Forelimb muscle (tissue), 1 donor: Measurements from ENCODE around the gene SPATA2. TPM values are rescaled to one million over a fixed set of nuclear protein-coding genes. Genes with fewer than 3 reads are reported as not detected.
"Not testable (repeated sequence)": the region's sequence is repeated elsewhere in the genome, so short reads cannot be mapped to it uniquely, and the experiment has no call there.

ENCODE experiments used
- DNase-seq: peaks from one replicate; pipeline ENCODE4 v3.0.0-alpha.2; 2013; ENCODE audit warnings: low read depth
- polyA plus RNA-seq: library from polyadenylated mRNA; unstranded; fragments of 120-200 nt; gene quantifications from one replicate; pipeline ENCODE4 v1.2.1, GENCODE V29; 2013; ENCODE audit not compliant: insufficient read length

The SPATA2 gene, protein sequence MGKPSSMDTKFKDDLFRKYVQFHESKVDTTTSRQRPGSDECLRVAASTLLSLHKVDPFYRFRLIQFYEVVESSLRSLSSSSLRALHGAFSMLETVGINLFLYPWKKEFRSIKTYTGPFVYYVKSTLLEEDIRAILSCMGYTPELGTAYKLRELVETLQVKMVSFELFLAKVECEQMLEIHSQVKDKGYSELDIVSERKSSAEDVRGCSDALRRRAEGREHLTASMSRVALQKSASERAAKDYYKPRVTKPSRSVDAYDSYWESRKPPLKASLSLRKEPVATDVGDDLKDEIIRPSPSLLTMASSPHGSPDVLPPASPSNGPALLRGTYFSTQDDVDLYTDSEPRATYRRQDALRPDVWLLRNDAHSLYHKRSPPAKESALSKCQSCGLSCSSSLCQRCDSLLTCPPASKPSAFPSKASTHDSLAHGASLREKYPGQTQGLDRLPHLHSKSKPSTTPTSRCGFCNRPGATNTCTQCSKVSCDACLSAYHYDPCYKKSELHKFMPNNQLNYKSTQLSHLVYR
- polyA plus RNA-seq = 5.7 TPM

DNA sequence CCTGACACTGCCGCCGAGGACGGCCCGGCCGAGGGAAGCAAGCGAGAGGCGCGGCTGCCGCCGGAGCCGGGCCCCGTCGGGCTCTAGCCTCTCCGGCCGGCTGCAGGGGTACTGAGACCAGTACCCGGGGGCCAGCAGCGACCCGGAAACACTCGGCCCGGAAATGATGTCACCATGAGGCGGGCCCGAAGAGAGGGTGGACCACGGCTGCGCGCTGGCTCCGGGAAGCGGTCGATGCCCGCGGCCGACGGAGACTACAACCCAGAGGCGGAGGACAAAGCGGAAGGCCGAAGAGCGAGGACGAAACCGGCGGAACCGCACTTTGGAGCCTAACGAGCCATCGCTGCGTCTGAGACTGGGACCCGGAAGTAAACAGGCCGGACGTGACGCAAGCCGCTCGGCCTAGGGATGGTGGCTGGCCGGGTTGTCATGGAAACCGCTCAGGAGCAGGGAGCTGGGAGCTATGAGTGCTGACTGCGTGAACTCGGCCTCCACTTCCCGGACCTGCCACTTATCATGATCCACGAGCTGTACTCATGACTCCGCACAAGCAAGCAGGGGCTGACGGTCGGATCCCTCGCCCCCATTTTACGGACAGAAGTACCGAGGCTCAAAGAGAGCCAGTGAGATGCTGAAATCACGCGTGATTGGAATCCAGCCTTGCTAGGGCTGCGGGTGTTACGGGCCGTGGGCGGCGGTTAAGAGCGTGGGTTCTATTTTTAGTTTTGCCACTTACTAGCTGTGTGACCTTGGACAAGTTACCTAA is at the start of gene SPATA2:
Gene SPATA2, minus strand, starts transcription at position 150 of the 766 bp plus-strand sequence. CDS start 7,039 bp downstream, outside the sequence.
- DNase-seq = peak; percentile 78

DNA sequence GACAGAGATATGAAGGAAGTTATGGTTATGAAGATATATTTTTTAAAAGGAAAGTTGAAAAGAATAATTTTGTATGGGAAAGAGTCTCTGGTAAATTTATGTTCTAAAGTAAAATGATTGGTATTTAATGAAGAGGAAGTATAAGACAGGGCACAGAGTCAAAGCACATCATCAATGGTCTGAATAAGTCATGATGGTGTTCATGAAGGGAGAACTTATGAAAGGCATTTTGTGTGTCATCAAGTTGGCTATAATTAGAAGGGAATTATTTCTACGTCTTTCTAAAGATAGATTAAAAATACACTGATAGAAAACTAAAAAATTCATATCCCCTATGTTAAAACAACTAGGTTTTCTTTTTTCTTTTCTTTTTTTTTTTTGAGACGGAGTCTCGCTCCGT is 46.1 kb upstream of the SPATA2 start:
- DNase-seq = no peak

DNA sequence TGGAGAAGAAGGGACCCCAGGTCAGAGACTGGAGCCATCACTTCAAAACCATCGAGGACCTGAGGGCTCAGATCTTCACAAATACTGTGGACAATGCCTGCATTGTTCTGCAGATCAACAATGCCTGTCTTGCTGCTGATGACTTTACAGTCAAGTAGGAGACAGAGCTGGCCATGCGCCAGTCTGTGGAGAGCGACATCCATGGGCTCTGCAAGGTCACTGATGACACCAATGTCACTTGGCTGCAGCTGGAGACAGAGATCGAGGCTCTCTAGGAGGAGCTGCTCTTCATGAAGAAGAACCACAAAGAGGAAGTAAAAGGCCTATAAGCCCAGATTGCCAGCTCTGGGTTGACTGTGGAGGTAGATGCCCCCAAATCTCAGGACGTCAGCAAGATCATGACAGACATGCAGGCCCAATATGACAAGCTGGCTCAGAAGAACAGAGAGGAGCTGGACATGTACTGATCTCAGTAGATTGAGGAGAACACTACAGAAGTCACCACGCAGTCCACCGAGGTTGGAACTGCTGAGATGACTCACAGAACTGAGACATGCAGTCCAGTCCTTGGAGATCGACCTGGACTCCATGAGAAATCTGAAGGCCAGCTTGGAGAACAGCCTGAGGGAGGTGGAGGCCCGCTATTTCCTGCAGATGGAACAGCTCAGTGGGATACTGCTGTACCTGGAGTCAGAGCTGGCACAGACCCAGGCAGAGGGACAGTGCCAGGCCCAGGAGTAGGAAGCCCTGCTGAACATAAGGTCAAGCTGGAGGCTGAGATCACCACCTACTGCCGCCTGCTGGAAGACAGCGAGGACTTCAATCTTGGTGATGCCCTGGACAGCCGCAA is 42.0 kb upstream of the SPATA2 start:
- DNase-seq = not testable (repeated sequence)

DNA sequence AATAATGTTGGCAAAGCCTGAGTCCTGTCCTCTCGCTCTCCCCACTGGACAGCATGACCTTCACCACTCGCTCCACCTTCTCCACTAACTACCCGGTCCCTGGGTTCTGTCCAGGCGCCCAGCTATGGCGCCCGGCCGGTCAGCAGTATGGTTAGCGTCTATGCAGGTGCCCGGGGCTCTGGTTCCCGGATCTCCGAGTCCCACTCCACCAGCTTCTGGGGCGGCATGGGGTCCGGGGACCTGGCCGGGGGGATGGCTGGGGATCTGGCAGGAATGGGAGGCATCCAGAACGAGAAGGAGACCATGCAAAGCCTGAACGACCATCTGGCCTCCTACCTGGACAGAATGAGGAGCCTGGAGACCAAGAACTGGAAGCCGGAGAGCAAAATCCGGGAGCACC is 41.4 kb upstream of the SPATA2 start:
- DNase-seq = no peak

DNA sequence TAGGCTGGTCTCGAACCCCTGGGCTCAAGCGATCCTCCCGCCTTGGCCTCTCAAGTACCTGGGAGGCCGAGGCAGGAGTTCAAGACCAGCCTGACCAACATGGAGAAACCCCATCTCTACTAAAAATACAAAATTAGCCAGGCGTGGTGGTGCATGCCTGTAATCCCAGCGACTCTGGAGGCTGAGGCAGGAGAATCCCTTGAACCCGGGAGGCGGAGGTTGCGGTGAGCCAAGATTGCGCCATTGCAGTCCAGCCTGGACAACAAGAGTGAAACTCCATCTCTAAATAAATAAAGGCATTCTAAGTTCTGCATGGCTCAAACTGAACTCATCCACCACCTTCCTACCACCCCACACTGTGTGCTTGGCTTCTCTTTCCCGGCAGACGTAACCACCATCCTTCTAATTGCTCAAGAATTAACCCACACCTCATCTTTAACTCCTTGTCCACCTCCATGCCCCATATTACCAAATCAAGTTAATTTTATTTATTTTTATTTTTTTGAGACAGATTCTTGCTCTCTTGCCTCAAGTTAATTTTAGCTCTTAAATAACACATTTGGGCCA is 40.6 kb upstream of the SPATA2 start:
- not testable (repeated sequence) for DNase-seq

DNA sequence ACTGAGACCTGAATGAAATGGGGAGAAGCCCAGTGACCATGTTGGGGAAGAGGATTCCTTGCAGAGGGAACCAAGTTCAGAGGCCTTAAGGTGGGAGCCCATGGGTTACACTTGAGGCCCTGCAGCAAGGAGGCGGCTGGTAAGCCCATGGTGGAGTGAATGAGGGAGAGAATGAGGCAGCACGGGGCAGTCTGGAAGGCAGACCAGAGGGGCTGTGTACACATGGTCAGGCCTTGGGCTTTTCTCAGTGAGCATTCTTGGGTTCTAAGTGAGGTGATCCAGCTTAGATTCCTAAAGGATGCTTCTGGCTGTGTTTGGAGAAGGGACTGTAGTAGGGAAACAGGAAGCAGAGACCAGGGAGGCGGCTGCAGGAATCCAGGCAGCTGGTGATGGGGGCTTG is 39.8 kb upstream of the SPATA2 start:
- no peak for DNase-seq

DNA sequence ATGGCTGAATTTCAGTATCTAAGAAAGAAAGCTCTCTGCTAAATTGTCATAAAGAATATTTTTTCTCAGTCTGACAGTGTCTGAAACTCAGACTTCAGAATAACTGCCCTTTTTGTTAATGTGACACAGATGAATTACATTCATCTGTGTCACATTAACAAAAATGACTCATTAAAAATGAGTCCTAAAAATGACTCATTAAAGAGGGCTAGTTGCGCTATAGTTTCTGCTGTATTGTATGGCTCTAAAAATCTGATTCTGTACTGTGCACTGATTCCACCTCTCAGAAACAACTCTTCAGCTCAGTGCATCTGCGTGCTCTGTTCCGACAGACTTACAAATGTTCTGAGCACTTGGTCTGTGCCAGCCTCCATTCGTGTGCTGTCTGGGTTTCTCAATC is 35.8 kb upstream of the SPATA2 start:
- DNase-seq = no peak

DNA sequence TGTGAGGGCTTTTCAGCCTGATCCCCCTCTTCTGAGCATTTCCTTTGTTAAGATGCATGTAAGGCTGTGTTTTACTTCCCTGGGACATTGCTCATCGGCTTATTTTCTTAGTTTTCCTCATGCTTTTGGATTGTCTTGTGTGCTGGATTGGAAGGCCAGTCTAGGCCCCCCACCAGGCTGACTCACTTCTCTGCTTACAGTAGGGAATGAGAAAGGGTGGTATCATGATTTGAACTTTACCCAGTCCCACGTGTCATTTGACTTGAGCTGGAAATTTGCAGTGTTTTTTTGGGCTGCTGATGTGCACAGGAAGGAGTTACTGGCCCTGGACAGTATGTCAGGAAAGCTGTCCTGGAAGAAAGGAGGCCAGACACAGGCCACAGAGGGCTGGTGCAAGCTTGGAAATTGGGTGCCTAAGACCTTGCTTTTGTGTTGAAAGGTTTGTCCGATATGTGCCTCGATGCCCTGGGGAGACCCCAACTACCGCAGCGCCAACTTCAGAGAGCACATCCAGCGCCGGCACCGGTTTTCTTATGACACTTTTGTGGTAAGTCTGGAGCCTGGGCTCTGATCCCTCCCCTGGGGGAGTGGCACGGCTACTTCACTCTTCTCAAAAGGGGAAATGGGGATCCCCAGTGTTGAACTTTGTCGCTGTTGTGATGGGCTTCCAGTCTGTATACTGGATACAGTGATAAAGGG is 33.6 kb upstream of the SPATA2 start:
- no peak for DNase-seq

DNA sequence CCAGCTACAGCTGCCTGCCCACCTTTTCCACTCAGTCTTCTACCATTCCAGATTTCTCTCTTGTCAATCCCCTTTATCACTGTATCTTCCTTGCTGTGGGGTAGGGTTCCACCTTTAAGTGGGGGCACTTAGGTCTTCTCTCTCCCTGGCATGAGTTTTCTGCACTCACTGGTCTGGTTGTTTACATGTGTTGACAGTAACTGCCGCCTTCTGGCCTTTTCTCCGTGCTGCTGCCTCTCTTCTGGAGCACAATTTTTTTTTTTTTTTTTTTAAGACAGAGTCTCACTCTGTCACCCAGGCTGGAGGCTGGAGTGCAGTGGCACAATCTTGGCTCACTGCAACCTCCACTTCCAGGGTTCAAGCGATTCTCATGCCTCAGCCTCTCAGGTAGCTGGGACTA is 32.8 kb upstream of the SPATA2 start:
- DNase-seq = no peak

DNA sequence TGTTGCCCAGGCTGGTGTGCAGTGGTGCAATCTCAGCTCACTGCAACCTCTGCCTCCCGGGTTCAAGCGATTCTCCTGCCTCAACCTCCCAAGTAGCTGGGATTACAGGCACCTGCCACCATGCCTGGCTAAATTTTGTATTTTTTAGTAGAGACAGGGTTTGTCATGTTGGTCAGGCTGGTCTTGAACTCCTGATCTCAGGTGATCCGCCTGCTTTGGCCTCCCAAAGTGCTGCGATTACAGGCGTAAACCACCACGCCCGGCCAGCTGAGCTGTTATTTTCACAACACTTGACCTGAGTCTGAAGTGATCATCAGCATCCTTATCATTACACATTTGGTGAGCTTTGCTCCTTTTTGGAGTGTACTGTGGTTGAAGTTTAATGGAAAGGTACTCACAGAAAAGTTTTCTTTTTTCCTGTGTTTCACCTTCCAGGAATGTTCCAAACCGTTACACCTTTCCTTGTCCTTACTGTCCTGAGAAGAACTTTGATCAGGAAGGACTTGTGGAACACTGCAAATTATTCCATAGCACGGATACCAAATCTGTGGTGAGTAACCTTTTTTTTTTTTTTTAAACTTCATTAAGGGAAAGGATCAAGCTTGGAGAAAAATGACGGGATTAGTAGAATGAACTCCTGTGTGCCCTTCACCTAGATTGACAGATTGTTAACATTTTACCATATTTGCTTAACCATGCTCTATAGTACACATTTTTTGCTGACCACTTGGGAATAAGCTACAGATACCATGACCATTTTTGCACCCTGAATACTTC is 30.6 kb upstream of the SPATA2 start:
- no peak for DNase-seq

DNA sequence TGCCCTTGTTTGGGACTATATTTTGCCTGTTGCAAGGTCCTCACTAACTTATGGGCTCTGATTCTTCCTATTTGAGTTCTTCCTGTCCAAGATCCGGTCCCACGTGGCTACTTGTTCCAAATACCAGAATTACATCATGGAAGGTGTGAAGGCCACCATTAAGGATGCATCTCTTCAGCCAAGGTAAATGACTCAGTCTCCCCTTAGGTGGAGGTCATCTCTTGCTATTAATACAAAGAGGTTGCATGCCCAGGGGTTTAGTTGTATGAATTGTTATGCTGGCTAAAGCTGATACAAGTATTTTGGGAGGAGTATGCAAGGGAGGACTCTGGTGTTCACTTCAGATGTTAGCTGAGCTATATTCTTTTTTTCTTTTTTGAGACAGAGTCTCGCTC is 30.0 kb upstream of the SPATA2 start:
- no peak for DNase-seq

DNA sequence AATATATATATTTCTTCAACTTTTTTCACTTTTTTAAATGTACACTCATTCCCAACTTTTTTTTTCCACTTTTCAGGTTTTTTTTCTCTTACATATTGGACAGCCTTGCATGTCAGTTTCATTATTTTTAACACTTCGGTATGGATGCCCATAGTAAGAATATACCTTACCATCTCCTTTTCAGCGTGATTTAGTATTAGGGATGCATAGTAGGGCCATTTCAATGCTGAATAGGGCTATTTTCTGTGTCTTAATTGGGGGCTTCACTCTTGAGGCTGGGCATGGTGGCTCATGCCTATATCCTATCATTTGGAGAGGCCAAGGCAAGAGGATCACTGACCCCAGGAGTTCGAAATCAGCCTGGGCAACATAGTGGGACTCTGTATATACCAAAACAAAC is 27.6 kb upstream of the SPATA2 start:
- DNase-seq = no peak

DNA sequence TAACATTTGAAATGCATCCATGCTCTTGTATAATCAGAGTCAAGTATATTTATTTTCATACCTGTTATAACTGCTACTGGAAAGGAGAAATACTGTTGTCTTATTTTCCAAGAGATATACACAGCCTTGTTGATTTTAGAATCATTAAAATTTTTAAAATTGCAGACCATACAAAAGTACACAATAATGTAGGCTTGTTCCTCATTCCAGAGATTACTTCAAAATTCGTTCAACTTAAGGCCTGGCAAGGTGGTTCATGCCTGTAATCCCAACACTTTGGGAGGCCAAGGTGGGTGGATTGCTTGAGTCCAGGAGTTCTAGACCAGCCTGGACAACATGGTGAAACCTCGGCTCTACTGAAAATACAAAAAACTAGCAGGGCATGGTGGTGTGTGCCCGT is 27.0 kb upstream of the SPATA2 start:
- no peak for DNase-seq

DNA sequence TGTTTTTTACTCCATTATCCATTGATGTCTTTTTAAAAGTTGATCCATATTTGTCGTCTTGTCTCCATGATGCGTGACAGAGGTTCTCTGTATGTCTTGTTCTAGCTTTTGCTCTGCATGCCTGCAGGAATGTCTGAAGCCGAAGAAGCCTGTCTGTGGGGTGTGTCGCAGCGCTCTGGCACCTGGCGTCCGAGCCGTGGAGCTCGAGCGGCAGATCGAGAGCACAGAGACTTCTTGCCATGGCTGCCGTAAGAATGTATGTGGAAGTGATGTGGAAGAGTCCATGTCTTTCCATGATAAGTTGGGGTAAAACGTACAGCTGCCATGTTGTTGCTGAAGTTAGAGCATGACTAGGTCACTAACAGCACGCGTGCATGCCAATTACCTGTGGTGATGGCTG is 26.1 kb upstream of the SPATA2 start:
- no peak for DNase-seq

DNA sequence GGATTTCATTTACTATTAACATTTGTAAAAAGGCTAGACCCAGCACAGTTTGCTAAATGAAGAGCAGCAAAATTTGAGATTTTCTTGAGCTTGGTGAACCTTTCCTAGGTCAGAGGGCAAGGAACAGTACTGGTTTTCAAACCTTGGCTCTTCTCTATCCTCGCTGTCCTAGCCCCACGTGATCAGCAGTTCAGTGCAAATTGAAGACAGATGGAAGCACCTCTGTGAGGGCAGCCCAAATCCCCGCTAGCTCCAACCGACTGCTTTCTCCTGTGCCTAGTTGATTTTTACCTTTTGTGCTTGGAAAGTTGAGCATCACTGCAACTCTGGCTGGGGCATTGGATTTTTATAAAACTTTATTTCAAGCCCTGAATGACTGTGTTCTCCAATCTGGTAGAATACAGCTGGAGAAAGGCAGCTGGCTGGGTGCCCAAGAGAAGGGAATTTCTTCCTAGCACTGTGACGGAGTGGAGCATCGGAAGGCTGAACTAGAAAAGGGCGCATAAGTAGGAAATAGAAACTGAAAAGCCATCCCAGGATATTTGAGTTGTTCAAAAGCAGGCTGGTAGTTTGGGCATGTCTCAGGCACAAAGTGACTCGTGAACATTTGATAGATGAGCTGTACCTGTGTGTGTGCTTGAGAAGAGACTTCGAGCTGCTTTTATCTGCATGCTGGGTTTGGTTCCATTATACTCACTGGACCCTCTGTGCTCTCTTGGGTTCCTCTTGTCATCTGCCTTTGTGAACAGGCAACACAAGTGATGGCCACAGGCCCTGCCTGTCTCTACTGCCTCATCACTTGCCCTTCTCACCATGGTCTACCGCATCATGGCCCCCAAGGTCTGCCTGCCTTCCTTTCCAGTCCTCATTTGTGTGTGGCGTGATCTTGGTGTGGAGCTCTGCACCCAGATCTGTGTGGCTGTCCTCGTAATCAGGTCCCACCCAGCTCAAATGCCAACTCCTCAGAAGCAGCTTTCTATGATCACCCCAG is 23.1 kb upstream of the SPATA2 start:
- DNase-seq = peak; percentile 50

DNA sequence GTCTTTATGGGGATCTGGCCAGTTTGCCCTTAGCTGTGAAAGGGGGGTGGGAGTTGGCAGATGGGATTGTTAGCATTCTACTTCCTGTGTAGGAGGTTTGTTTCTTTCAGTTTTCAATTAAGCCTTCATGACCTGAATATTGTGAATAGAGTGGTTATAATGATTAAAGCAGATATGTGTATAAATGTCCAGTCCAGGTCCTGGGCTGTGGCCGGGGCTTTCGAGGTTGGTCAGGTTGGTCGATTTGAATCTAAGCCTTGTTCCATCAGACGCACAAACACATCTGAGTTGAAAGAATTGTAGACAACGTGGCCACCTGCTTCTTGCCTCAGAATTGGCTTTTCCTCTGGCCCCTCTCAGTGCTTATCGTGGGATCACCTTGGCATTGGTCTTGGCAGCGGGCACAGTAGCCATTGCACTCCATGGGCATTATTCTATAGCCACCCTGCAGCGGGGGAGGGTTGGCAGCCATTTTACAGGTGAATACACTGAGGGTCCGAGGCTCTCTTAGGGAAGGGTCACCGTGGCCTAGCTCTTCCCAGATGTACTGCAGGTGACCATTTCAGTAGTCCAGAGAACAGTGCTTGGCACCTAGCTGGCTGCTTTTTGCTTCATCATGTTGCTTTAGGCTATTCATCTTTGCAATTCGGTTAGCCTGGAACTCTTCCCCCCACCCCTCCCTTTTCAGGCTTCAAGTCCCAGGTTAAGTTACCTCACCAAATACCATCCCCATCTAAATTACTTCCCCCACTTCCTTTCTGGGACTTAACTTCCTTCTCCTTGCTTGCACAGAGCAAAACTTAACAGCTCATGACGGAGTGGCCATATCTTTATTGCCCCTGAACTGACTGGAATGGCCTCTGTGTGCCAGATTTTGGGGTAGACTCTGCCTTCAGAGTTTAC is 21.9 kb upstream of the SPATA2 start:
- DNase-seq = no peak

DNA sequence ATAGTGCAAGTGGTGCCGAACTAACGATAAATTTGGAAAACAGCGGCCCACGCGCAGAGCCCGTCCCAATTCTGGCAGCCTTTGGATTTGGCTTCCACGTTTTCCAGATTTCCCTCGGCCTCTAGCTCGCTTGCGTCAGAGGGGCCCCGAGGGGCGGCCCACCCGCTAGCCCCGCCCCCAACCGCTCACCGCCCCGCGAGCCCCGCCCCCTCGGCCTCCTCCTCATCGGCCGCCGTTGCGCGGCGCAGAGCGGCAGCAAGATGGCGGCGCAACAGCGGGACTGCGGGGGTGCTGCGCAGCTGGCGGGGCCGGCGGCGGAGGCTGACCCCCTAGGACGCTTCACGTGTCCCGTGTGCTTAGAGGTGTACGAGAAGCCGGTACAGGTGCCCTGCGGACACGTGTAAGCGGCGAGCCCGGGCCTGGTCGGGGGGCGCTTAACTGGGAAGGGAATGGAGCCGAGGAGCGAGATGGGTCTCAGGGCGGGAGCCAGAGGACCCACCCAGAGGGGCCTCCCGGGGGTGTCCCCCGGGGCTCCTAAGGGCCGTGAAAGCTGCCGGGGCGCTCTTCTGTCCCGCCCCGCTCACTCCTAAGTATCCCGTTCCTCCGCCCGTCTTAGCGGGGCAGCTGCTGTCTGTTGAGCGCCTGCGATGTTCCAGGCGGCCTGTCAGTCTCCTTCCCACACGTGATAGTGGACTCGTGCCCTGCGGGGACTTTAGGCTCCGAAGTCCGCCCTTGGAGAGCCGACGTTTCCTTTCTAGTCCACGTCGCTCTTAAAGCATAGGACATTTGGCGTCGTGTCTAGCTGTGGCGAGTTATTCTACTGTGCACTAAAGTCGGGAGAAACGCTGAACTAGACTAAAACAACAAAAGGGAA is 21.1 kb upstream of the SPATA2 start, which contains the start of gene RNF114:
Gene RNF114, plus strand, starts transcription at position 245 of the 874 bp plus-strand sequence. Its CDS starts 16 bp downstream, at position 261.
- DNase-seq = peak; percentile 82
